IPS-18a (cell line): ENCODE results near the gene DNAJB2.
"Not testable (repeated sequence)": the region's sequence is repeated elsewhere in the genome, so short reads cannot be mapped to it uniquely, and the experiment has no call there.

Experiments used
- H3K27ac ChIP-seq: one replicate; pipeline ENCODE4 v1.5.1; 2013; ENCODE audit warnings: low read length
- H3K27me3 ChIP-seq: one replicate; pipeline ENCODE4 v1.6.1; 2013; ENCODE audit warnings: mild to moderate bottlenecking, low read length; ENCODE audit not compliant: control insufficient read depth, insufficient read depth
- H3K36me3 ChIP-seq: one replicate; pipeline ENCODE4 v1.6.1; 2013; ENCODE audit warnings: low read depth, low read length; ENCODE audit not compliant: control insufficient read depth
- H3K4me1 ChIP-seq: one replicate; pipeline ENCODE4 v1.6.1; 2013; ENCODE audit warnings: low read depth, low read length; ENCODE audit not compliant: control insufficient read depth
- H3K4me3 ChIP-seq: one replicate; pipeline ENCODE4 v1.5.1; 2013; ENCODE audit warnings: low read length
- H3K9ac ChIP-seq: one replicate; pipeline ENCODE4 v1.6.1; 2013; ENCODE audit warnings: mild to moderate bottlenecking, low read length, moderate library complexity
- H3K9me3 ChIP-seq: one replicate; pipeline ENCODE4 v1.6.1; 2013; ENCODE audit warnings: low read depth, low read length; ENCODE audit not compliant: control insufficient read depth

The DNAJB2 gene

DNA sequence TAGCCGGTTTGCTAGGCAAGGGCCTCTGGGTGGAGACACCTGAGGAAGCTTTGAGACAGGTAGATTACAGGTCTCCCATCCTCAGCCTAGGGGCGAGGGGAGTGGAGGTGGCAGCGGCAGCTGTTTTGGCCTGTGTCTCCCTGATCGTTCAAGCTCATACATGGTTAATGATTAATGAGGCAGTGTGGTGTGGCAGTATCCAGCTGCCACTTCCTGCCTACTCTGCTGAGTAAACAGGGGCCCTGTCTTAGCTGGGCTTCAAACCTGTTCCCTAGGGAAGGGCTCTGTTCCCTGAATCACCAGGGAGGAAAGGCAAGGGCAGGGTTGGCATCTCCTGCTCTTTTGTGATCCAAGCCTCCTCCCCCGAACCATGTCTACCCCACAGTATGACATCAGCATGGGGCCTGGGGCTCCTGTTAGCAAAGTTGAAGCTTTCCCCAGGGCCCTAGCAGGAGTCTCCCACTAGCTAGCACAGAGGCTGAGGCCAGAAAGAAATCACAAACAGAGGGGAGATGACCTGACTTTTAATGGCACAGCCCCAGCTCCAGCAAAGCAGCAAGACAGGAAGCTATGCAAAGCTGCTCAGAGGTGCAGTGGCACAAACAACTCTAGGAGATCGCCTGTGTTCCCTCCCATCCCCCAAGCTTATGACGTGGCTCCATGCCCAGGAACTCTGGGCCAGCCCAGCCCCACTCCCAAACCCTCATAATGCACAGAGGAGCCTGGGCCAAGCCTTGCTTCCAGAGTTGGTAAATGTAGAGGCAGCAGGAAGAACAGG is 29.8 kb upstream of the DNAJB2 start:
- H3K9ac ChIP-seq: no peak overlapping the region
- H3K9me3 ChIP-seq: no peaks in the 10 kb centered on the region
- peaks cover 12% of the 10 kb centered on the region for H3K36me3 ChIP-seq
- no peak overlapping the region for H3K27ac ChIP-seq
- H3K4me3 ChIP-seq: no peak overlapping the region
- H3K4me1 ChIP-seq: peaks cover 14% of the 10 kb centered on the region
- peaks cover 34% of the 10 kb centered on the region for H3K27me3 ChIP-seq

DNA sequence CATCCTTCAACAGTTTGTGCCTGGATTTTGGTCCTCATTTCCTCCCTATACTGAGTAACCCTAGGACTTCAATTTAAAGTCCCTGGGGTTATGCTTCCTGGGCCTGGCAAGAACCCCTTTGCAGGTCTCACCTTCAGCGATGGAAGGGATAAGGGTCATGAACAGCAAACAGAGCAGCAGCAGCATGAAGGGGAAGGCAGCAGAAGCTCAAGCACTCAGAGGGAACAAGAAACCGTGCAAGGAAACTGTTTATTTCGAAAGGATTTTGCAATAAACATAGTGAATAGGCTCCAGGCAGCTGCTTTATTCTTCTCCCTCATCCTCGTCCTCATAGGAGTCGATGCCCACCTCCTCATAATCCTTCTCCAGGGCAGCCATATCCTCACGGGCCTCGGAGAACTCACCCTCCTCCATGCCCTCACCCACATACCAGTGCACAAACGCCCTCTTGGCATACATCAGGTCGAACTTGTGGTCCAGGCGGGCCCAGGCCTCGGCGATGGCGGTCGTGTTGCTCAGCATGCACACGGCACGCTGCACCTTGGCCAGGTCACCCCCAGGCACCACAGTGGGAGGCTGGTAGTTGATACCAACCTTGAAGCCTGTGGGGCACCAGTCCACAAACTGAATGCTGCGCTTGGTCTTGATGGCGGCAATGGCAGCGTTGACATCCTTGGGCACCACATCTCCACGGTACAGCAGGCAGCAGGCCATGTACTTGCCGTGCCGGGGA is 29.0 kb upstream of the DNAJB2 start:
- no peak overlapping the region for H3K27ac ChIP-seq
- peaks cover 12% of the 10 kb centered on the region for H3K36me3 ChIP-seq
- H3K4me3 ChIP-seq: no peak overlapping the region
- peaks cover 42% of the 10 kb centered on the region for H3K27me3 ChIP-seq
- H3K4me1 ChIP-seq: peaks cover 10% of the 10 kb centered on the region
- H3K9me3 ChIP-seq: no peaks in the 10 kb centered on the region
- no peak overlapping the region for H3K9ac ChIP-seq

DNA sequence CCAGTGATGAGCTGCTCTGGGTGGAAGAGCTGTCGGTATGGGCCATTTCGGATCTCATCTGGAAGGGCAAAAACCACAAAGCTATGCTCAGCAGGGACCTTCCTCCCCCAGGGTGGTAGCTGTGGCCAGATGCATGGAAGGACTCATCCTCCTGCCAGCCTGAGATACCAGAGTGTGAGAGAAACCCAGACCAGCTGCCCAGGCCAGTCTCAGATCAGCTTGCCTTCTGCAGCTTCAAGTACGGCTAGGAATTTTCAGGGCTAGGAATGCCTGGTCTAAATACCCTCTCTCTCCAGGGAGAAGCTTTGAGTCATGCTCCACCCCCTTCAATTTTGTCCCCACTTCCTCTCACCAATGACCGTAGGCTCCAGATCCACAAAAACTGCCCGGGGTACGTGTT is 27.5 kb upstream of the DNAJB2 start:
- H3K9ac ChIP-seq: no peak overlapping the region
- no peak overlapping the region for H3K4me3 ChIP-seq
- H3K27ac ChIP-seq: no peak overlapping the region
- peaks cover 12% of the 10 kb centered on the region for H3K36me3 ChIP-seq
- peaks cover 56% of the 10 kb centered on the region for H3K27me3 ChIP-seq
- no peaks in the 10 kb centered on the region for H3K9me3 ChIP-seq
- H3K4me1 ChIP-seq: peaks cover 10% of the 10 kb centered on the region

DNA sequence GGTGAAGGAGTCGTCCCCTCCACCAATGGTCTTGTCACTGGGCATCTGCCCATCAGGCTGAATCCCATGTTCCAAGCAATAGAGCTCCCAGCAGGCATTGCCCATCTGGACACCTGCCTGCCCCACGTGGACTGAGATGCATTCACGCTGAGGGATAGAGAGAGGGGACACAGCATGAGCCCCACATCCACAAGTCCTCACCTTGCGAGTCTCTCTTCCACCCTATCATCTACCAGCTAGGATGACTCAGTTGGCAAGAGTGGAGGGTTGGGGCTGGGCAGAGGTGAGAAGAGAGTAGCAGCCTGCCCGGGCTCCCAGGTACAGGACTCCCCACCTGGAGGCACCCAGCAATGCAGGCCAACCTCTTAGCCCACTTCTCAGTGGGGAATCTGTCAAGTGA is 27.1 kb upstream of the DNAJB2 start:
- Histone ChIP-seq H3K9ac (no peak overlapping the region), H3K36me3 (peaks cover 12% of the 10 kb centered on the region), H3K9me3 (no peaks in the 10 kb centered on the region), H3K4me3 (peak overlapping the region; percentile 62), H3K27me3 (peaks cover 59% of the 10 kb centered on the region), H3K4me1 (peaks cover 10% of the 10 kb centered on the region), H3K27ac (no peak overlapping the region)

DNA sequence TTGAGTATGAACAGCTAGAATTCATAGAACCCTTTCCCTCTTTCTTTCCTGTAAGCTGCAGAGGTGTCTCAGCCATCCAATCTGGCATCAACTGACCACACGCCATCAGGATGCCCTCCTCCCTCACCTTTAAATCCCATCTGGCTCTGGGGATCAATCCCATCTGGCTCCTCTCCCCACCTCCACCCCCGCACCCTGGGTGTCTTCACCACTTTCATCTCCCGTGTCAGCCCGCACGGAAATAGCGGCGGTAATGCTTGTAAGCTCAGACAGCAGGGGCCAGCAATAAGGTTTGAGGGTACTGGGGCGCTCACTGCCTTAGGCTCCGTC is 26.6 kb upstream of the DNAJB2 start:
- H3K4me1 ChIP-seq: peaks cover 10% of the 10 kb centered on the region
- H3K4me3 ChIP-seq: peak overlapping the region; percentile 62
- H3K9ac ChIP-seq: peak overlapping the region; percentile 48
- H3K9me3 ChIP-seq: no peaks in the 10 kb centered on the region
- peaks cover 12% of the 10 kb centered on the region for H3K36me3 ChIP-seq
- no peak overlapping the region for H3K27ac ChIP-seq
- peaks cover 59% of the 10 kb centered on the region for H3K27me3 ChIP-seq

DNA sequence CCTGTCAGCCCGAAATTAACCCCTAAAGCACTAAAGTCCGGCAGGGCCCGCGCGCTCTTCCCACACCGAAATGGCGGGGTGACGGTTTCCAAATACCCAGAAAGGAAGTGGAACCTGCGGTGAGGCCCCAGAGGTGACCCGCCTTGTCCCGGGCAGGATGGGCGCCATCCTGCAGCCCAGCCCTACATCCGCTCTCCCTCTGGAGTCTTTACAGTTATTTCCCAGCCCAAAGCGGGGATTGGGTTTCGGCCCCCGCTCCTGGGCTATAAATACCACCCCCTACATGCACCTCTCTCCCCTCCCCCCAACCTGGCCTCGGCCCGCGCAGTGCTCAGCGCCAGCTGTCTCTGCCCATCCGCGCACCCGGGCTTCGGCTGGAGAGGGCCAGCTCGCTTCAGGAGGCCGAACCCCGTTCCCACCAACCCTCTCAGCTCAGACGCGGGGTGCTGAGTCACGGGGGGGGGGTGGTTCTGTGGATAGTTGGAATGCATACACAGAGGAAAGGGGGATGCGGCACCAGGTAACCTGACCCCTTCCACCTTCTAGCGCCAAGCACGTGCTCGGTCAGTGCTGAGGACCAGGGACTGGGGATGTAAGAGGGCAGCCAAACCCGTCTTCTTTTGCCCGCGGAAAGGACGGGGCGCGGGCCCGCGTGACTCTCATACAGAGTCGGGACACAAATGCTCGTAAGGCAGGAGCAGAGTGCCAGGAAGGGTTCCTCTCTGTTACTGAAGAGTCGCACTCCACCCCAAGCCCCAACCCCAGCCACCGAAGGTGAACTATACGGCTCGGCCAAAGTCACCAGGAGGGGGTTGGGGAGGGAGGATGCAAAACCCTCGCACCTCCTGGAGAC is 26.0 kb upstream of the DNAJB2 start, which contains the start of gene TUBA4B:
Gene TUBA4B, plus strand, starts transcription at position 344 of the 853 bp plus-strand sequence. Its CDS starts 165 bp downstream, at position 509.
- H3K9me3 ChIP-seq: no peaks in the 10 kb centered on the region
- peaks cover 10% of the 10 kb centered on the region for H3K4me1 ChIP-seq
- peaks cover 7% of the 10 kb centered on the region for H3K36me3 ChIP-seq
- peak within 1 kb of the TSS; percentile 48 for H3K9ac ChIP-seq
- peak within 1 kb of the TSS; percentile 62 for H3K4me3 ChIP-seq
- peaks cover 59% of the 10 kb centered on the region for H3K27me3 ChIP-seq
- H3K27ac ChIP-seq: no peak within 1 kb of the TSS

DNA sequence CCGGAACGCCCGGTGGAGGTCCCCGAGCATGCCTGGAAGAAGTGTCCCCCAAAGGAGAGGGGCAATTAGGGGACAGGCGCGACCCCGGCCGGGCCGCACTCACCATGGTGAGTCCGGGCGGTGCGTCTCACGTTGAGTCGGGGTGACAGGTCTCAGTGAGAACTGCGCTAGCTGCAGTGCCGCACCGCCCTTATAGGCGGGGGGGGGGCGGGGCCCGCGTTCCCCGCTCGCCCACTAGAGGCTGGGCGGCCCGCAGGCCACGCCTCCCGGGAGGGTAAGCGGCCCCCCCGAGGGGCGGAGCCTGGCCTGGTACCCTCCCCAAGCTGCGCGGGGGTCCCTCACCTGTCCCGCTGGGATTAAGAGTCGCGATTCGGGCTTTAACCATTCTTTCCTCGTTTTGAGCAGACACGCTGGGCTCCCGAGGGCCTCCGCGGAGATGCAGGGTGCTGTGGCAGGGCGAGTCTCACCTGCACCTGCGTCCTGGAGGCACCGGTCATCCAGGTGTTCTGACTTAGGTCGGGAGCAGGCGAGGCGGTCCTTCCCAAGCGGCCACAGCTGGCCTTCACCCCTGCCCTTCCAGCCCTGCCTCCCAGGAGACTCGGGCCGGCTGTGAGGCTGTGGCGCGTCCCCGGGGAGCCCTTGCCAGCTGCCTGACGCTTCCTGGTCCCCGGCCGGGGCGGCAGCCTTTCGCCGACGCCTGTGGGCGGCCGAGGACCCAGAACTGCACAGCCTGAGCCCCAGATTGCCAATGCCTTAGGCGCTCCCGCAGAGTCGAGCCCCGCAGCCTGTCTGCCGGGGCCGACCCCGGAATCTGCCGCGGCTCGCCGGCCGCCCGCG is 25.2 kb upstream of the DNAJB2 start, which contains the start of gene TUBA4A:
Gene TUBA4A, minus strand, starts transcription at position 166 of the 837 bp plus-strand sequence. Its CDS starts 60 bp downstream, at position 106.
- Histone ChIP-seq H3K27ac (no peak within 1 kb of the TSS), H3K36me3 (peaks cover 7% of the 10 kb centered on the region), H3K9ac (peak within 1 kb of the TSS; percentile 48)

DNA sequence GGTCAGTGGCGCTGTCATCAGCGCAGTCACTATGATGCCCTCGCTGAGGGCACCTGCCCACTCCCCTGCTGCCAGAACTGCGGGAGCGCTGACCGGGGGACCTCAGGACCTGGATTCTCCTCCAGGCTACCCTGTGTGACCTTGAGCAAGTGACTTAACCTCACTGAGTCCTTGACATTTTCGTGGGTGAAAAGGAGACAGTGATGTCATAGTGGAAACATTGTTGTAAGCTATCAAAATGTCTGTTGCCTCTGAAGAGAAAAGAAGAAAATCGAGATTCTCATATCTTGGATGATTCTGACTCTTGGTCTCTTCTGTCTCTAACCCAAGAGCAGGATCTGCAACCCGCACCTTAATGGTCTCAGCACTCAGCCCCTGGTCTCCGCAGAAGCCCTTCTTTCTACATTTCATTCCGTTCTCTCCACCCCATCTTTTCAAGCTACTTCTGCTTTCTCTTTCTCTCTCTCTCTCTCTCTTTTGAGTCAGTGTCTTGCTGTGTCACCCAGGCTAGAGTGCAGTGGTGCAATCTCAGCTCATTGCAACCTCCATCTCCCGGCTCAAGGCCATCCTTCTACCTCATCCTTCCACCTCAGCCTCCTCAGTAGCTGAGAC is 24.5 kb upstream of the DNAJB2 start:
- peaks cover 7% of the 10 kb centered on the region for H3K36me3 ChIP-seq
- H3K27me3 ChIP-seq: peaks cover 70% of the 10 kb centered on the region
- no peaks in the 10 kb centered on the region for H3K9me3 ChIP-seq
- H3K9ac ChIP-seq: no peak overlapping the region
- H3K4me1 ChIP-seq: peaks cover 10% of the 10 kb centered on the region
- H3K27ac ChIP-seq: no peak overlapping the region
- H3K4me3 ChIP-seq: peak overlapping the region; percentile 62

More for the DNA sequence above, 25.2 kb upstream of the DNAJB2 start, which contains the start of gene TUBA4A:
- H3K9me3 ChIP-seq: no peaks in the 10 kb centered on the region
- H3K4me3 ChIP-seq: peak within 1 kb of the TSS; percentile 62
- peaks cover 65% of the 10 kb centered on the region for H3K27me3 ChIP-seq
- peaks cover 10% of the 10 kb centered on the region for H3K4me1 ChIP-seq

DNA sequence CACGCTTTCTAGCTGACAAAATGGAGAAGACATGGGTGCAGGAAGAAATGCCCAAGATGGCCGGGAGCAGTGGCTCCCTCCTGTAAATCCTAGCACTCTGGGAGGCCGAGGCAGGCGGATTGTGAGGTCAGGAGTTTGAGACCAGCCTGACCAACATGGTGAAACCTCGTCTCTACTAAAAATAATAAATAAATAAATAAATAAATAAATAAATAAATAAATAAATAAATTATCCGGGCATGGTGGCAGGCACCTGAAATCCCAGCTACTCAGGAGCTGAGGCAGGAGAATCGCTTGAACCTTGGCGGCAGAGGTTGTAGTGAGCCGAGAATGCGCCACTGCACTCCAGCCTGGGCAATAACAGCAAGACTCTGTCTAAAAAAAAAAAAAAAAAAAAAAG is 20.2 kb upstream of the DNAJB2 start:
- peaks cover 53% of the 10 kb centered on the region for H3K27me3 ChIP-seq
- not testable (repeated sequence) for H3K9me3 ChIP-seq, H3K4me1 ChIP-seq, H3K27ac ChIP-seq, H3K36me3 ChIP-seq, H3K9ac ChIP-seq, H3K4me3 ChIP-seq

DNA sequence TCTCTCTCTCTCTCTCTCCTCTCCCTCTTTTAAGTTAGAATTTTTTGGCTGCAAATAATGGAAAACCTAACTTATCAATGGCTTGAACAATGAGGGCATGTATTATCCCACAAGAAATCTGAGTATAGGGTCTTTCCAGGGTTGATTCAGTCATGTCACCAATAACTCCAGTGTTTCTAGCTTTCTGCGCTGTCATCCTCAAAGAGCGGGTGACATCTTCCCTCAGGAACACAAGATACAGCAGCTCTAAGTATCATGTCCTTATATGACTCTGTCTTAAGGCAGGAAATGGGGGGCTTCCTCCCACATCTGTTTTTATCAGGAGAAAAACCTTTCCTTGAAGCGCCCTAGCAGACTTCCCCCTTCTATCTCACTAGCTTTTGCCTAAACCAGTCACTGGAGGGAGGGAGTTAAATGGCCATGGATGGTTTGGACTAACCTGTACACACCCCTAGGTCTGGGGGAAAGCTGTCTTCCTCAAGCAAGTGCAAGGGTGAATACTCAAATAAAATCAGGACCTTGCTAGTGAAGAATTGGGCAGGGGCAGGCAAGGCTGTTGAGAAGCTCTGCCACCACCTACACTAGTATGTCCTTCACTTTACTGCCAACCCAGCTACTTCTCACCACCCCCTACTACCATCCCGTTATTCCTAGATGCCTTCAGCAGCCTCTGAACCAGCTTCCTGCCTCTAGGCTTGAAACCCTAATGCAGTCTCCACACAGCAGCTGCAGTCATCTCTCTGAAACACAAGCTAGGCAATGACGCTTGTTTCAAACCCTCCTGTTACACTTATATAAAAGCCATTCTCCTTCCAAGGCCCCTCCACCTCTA is 17.9 kb upstream of the DNAJB2 start:
- no peaks in the 10 kb centered on the region for H3K9me3 ChIP-seq
- H3K27ac ChIP-seq: no peak overlapping the region
- H3K36me3 ChIP-seq: no peaks in the 10 kb centered on the region
- peaks cover 30% of the 10 kb centered on the region for H3K27me3 ChIP-seq
- no peak overlapping the region for H3K9ac ChIP-seq
- H3K4me1 ChIP-seq: no peaks in the 10 kb centered on the region
- H3K4me3 ChIP-seq: no peak overlapping the region
